HK-2 (cell line): Measurements from ENCODE around the gene RALGPS1.
A peak's percentile ranks its signal among the peaks of the same experiment; 100 is the strongest.

Experiments used
- DNase-seq: peaks from one replicate; pipeline ENCODE4 v3.0.0-alpha.2; 2018; ENCODE audit not compliant: unreplicated experiment

Gene RALGPS1

DNA sequence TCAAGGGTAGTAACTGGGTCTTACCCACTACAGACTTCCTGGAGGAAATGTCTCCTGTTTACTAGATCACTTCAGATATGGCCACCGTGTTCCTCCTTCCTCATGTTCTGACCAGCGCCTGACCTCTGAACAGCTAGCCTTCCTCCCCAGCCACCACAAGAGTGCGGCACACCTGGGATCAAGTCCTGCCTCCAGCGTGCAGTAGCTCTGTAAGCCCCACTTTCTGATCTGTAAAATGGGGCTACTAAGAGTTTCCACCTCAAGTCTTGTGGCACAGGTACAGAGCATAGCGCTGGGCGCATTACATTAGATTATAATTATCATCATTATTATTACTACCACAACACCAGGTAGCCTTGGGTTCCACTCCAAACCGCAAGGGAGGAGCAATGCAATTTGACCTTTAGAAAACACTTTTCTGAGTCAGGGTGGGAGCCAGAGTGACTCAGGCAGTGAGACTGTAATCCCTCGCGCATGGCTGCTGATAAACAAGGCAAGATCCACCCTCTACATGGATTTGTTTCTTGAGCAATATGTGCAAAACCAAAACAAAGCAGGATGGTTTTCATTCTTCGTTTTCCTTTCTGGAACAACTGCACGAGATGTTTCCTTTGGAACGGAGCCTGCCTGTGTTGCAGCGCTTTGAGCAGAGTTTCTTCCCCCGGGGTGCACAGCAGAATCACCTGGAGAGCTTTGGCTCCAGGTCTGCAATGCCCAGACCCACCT, 272.8 kb downstream of the RALGPS1 start:
- DNase-seq = peak; percentile 52

DNA sequence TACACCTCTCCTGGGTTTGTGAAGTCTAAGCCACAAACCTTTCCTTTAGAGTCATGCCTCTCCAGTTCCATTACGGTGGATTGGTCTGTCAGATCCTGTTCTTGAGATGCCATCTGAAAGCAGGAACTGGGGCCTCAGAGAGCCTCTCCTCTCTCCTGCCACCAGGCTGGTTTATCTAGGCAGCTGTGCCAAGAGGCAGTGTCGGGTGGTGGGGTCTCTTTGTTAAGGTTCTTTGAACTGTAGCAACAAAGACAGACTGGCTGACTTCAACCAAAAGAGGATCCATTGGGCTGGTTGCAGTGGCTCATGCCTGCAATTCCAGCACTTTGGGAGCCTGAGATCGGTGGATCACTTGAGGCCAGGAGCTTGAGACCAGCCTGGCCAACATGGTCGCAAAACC, 273.8 kb downstream of the RALGPS1 start:
- no peak for DNase-seq

DNA sequence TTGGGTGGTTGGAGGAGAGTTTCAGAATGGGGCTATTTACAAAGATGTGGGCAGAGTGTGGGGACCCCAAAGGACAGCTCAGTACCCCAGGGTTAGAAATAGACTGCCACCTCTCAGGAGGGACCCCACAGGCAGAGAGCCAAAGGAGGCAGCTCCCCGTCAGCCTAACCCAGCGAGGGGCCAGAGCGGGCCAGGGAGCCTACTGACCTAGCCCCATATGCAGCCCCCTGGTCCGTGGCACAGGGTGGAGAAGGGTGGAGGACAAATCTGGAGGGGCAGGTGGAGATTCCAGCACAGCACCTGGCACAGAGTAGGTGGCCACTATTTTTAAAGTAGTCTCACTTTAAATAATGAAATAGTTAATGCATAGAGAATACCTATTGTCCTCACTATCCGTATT, 275.0 kb downstream of the RALGPS1 start:
- DNase-seq = no peak

DNA sequence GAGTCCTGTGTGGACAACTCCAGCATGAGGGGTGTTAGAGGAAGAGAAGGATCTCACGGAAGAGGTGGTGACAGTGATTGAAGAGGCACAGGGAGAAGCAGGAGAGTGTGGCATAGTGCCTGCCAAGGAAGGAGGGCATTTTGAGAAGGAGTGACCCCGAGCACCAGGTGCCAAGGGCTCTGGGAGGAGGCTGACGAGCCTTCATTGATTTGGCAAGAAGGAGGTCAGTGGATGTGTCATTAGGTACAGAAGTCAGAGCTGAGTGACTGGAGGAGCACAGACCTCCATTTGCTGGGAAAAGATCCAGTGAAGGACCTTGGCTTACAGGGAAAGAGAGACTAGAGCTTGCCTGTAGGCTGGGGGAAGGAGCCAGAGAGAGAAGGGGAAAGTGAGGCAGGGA, 278.2 kb downstream of the RALGPS1 start:
- no peak for DNase-seq

DNA sequence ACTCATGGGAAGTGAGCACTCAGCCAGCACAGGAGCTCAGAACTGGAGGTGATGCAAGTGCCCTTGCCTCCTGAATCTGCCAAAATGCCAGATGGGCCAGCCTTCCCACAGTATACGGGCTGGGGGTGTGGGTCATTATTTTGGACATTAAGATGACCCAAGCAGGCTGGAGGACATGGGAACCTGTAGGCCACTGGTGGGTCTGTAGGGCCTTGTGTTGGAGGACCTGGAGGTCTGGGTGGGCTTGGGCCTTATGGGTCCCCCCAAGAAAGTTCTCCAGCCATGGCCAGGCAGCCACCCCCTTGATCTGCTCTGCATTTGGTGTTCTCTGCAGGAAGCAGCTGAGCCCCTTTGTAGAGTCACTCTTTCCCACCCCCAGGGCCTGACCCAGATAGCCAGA, 278.9 kb downstream of the RALGPS1 start:
- no peak for DNase-seq

DNA sequence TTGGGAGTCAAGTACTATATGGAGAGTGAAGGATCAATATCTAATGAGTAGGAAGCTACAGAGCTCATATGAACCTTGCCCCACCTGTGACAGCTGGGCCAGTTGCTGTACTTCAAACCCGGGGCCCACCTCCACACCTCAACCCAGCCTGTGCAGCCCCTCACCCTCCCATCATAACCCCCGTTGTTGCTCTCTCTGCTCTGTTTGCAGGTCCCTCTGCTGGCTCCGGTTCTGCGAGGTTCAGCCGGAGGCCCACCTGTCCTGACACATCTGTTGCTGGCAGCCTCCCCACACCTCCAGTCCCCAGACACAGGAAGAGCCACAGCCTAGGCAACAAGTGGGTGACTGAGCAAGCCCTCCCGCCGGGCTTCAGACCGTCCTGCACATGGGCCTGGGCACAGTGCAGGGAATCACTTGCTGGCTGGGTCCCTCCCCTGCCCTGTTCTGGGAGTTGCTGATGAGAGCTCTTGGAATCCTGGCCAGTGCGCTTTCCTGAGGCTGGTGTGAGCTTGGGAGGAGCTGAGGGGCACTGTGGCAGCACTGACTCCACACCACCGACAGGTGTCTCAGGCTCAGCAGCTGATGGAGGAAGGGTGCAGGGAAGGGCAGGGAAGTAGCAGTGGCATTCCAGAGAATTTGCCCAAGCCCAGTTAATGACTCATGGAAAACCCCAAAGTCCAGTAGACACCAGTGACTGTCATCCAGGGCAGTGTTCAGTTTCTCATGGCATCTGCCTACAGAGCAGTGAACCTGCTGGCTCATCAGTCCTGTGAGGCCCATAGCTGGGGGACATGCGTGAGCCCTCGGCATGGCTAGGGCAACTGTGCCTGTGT, 280.5 kb downstream of the RALGPS1 start:
- DNase-seq = peak; percentile 79

DNA sequence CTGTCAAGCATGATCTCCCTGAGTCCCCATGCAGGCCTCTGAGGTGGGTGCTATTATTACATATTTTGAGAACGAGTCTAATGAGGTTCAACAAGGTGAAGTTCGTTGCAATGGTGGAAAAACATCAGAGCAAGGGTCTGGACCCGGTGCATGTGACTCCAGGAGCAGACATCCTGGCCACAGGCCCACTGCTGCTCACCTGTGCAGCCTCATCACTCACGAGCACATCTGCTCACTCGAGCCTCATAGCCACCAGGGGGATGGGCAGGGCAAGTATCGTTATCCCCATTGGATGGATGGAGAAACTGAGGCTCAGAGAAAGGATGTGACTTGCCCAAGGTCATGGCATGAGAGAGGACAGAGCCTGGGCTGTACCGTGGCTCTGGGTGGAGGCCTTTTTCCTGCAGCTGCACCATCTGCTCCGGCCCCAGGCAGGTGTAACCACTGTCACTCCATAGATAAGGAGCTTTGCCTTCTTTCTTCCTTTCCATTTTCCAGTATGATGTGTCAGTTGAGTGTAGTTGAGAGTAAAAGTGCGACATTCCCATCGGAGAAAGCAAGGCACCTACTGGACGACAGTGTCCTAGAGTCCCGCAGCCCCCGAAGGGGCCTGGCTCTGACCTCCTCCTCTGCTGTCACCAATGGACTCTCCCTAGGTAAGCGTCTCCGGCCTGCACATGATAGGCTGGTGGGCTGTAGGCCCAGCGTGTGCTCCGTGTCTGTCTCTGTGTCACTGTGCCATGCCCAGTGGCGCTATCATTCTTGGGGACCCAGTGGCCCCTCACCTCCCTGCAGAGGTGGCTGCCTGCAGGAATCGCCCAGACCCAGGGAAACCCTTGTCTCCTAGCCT, 281.6 kb downstream of the RALGPS1 start:
- DNase-seq = no peak

DNA sequence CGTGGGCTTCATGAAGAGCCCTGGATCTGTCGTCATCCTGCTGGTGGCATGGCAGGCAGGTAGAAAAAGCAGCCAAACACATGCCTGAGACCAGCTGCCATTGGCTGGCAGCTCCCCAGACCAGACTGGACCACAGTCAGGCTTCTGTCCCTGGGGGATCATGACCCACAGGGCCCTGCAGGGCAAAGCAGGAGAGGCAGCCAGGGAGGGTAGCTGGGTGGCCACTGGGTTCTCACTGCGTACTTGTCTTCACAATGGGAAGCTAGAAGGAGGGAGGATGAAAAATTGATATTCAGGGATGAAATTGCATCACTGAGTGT, 282.2 kb downstream of the RALGPS1 start:
- DNase-seq = no peak

DNA sequence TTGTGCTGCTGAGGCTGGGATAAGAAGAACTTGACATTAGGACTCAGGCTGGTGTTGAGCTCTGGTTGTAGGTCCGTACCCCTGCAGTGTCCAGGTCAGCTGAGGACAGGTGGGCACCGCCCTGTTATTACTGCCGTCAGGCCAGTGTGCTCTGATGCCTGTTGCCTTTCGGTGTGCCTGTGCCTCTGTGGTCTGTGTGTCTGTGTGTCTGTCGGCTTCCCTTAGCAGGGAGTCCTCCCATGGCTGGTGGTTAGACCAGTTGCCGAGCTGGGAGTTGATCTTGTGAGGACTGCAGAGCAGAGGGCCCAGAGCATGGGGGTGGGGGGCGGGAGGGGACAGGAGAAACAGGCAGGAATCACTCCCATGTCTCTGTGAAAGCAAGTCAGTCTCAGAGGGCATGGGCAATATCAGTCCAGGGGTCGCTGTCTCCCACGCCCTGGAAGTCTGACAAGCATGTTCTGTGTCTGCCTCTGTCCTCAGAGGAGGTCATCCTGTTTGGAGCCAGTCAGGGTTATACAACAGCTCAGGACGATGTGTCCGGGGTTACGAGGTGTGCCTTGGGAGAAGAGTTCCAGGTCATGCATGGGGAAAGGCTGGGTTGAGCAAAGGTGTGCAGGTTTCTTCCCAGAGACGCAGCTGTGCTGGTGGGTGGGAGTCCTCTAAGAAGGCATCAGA, 282.7 kb downstream of the RALGPS1 start:
- DNase-seq = no peak

DNA sequence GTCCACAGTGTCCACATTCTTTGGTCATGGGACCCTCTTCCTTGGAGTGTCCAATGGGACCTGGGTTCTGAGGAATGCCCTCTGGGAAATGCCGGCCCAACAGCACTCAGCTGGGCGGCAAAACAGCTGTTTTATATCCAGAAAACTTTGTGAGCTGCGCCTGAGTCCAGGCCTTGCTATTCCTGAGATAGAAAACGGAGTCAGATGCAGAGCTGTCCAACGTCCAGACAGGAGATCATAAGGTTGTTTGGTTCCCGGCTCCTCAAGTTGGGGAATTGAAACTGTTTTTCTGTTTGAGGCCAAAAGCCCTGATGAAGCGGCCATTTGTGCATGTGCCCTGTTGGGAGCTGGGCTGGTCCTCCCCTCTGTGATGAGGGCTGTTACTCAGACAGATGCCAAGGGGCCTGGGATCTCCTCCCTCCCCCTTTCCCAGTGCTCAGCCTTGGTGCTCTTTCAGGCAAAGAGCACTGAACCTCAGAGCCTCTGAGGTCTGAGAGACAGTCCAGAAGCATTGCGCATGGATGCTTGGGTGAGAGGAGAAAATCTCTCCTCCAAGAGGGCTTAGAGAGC, 283.4 kb downstream of the RALGPS1 start:
- DNase-seq = no peak

DNA sequence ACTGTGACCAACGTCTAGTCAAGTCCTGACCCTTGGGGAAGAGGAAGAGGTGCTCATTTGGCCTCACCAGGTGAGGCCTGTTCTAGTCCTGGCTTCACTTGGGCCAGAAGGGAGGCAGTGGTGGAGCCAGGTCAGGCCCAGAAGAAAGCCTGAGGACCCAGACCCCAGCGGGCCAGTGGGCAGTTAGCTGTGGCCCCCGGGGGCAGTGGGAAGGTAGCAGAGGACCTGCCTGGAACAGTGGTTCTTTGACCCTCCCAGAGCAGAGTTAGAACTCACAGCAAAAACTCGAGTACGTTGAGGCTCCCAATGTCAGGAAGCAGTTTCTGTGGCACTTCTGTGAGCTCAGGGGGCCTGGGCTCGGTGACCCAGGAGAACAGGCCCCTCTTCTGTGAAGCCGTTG, 284.0 kb downstream of the RALGPS1 start:
- DNase-seq = no peak

DNA sequence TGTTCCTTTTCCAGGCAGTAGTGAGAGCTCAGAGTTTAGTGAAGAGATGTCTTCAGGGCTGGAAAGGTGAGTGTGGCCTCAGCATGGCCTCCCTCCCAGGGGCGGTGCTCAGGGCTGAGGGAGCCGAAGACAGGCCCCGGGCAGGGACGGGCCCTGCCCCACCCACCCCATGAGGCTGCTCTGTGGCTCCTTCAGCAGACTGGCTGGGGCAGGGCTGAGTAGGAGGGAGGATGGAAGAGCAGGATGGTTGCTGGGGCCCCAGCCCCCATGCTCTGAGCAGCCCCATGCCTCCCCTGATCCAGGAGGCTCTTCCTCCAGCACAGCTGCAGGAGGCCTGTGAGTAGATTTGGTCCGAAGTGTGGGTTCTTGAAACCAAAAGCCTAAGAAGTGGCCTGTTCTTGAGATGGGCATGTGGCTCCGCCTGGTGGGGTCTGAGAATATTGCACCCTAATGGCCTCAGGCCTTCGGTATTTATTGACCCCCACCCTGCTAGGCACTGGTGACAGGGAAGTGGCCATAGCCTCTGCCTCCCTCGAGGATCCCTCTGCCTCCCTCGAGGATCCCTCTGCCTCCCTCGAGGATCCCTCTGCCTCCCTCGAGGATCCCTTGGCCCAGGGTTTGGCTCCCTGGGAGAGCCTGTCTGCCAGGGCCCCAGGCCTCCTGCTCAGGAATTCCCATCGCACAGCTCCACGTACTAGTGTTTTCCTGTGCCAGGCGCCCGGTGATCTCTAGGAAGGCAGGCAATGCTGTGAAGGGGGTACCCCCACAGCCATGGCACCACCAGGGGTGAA, 284.6 kb downstream of the RALGPS1 start:
- peak; percentile 74 for DNase-seq

DNA sequence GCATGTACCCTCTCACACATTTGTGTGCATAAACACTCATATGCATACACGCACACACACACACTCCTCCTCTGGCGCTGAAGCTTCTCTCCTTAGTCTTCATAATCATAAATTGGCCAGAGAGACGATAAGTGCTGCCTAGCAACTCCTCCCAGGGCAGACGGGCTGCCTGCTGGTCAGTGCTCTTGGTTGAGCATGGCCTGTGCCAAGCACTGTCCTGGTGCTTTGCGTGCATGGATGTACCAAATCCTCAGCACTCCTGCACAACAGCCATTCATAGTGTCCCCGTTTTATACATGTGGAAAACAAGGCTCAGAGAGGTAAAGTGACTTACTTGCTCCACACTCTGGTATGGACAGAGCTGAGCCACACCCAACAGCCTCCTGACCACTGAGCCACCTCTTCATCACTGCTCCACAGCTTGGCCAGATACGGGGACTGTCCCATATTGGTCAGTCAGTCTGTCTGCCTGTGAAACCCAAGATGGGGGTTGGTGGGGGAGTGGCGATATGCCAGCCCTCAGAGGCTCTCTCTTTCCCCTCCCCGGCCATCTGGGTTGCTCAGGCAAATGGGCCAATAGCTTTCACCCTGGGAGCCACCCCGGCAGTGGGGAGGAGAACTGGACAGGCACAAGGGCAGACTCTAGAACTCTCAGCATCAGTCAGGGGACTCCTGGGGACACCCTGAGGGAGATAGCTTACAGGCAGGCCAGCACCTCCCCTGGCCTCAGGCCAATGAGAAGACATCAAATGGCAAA, 285.7 kb downstream of the RALGPS1 start:
- no peak for DNase-seq

DNA sequence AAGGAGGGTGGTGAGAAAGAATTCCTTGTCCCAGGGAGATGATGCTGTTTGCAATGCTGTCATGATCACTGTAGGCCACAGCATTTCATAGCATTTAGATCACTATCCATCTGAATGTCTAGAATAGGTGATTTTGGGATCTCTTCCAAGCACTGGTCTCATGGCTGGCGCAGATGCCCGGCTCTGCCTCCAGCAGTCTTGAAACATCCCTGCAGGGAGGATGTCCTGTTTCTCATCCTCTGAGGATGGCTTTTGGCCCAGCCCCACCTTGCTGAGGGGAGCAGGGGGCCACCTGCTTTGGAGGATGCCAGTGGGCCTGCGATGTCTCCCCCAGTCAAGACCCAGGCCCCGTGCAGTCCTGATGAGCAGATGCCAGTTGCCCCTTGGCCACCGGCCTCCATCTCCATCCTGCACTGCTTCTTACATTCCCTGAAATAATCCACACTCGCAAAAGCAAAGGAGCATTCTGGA, 286.5 kb downstream of the RALGPS1 start:
- DNase-seq = no peak

DNA sequence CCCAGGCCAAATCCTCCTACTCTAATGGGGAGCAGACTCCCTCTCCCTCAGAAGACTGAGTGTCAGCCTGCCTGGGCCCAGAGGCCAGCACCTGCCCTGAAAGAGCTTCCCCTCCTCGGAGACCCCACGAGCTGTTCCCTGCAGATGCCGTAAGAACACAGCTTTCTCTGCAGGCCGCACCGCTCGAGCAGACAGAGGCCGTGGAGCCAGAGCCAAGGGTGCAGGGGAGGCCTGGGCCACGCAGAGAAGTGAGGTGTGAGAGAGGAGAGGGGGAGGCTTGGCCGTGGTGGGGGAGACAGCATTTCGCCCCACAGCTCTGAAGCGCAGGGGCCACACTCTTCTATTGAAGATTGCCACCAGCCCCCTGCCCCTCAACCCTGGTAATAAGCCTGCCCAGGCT, 287.1 kb downstream of the RALGPS1 start:
- no peak for DNase-seq

DNA sequence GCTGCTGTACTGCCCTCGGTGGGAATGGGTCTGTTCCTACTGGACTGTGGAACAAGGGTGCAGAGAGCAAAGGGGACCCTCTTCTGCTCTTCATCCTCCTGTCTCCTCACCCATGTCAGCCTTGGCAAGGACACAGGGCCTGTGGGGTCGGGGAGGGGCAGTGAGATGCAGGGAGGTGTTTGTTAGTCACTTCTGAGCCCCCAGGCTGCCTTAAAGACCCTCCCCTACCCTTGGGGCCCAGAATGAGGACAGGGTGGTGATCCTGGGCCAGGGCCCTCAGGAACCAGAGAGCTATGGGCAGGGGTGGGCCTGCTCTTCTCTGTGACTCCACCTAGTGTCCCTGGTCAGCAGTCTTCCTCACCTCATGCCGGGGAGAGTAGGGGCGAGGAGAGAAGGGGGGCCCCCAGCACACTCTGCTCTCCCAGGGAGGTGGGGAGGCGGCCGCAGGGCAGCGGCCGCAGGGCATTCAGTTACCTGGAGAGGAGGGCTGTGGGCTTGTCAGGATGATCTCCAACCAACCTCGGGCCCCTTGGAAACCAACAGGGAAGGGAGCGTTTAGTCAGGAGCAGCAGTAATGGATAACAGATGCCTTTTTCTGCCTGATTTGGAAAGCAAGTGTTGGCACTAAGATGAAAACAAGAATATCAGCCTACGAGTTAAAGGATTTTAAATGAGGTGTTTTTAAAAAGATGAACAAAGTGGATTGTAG, 288.0 kb downstream of the RALGPS1 start:
- DNase-seq = no peak

DNA sequence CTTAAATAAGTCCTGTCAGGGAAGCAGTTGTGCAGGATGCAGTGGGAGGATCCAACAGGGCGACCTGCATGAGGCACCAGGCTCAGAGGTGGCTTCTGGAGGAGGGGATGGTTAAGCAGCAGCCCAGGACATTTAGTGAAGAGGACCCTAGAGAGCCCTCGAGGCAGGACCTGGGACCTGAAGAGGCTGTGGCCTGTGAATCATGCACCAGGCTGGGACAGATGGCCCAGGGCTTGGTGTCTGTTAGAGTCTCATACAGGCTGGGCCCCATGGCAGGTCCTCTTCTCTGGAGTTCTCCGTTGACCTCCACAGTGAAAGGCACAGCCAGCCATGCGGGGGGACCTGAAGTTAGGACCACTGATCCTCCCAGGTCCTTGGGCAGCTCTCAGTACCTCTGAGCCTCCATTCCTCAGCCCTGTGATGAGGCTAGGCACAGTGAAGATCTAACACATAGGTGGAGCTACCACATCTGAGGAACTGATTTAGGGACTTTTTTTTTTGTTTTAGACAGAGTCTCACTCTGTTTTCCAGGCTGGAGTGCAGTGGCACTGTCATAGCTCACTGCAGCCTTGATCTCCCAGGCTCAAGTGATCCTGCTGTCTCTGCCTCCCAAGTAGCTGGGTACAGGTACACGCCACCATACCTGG, 289.2 kb downstream of the RALGPS1 start:
- no peak for DNase-seq

DNA sequence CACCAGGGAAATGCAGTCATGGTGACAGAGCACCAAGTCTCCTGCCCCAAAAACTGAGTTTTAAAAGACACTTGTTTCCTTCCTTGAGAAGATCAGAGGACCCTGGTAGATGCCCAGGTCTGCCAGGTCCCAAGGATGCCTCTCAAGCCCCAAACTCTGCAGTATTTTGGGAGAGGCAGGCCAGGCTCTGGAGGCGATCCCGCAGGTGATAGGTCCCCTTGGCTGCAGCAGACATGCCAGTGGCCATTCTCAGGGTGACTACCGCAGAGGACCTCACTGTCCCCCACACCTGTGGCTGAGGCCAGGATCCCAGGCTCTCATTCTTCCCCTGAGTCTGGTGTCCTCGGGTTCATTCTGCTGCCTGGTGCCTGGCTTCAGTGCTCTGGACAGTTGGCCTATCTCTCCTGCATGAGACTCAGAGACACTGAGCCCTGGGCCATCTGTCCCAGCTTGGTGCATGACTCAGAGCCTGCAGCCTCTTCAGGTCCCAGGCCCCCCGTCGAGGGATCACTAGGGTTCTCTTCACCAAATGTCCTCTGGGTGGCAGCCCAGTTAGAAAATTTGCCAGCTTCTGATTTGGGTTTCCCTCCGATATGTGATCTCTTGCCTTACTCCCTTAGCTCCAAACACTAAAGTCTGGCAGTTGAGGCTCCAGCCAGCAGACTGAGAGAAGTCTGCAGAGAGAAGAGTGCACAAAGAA, 290.3 kb downstream of the RALGPS1 start:
- peak; percentile 40 for DNase-seq
